C4-2B (cell line): ENCODE data around the gene TCF7L1.

Experiments used
- ZFX ChIP-seq: fragments of 450-650 bp; IDR thresholded peaks from 2 replicates; pipeline ENCODE4 v1.6.1; 2017
- TF ChIP-seq, protein P1 (sequence below): fragments of 450-650 bp; conservative IDR thresholded peaks from 2 replicates; pipeline ENCODE4 v1.5.1; 2017; ENCODE audit warnings: mild to moderate bottlenecking

GRCh38 chr2:85312404-85312803 lies 179.2 kb downstream of the TCF7L1 start:
- TF ChIP-seq, protein P1, sequence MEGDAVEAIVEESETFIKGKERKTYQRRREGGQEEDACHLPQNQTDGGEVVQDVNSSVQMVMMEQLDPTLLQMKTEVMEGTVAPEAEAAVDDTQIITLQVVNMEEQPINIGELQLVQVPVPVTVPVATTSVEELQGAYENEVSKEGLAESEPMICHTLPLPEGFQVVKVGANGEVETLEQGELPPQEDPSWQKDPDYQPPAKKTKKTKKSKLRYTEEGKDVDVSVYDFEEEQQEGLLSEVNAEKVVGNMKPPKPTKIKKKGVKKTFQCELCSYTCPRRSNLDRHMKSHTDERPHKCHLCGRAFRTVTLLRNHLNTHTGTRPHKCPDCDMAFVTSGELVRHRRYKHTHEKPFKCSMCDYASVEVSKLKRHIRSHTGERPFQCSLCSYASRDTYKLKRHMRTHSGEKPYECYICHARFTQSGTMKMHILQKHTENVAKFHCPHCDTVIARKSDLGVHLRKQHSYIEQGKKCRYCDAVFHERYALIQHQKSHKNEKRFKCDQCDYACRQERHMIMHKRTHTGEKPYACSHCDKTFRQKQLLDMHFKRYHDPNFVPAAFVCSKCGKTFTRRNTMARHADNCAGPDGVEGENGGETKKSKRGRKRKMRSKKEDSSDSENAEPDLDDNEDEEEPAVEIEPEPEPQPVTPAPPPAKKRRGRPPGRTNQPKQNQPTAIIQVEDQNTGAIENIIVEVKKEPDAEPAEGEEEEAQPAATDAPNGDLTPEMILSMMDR = no peak
- TF ChIP-seq ZFX = no peak
